Loucy (cell line): ENCODE data around the gene CORO7.

Source experiments
- CTCF ChIP-seq: fragments of 200-600 bp; sonication (generic); conservative IDR thresholded peaks from 2 replicates; pipeline ENCODE4 v1.5.1; 2014; ENCODE audit warnings: mild to moderate bottlenecking, antibody characterized with exemption, low read length
- EZH2phosphoT487 ChIP-seq: fragments of 200-600 bp; IDR thresholded peaks from 2 replicates; pipeline ENCODE4 v1.6.1; 2018; ENCODE audit warnings: antibody characterized with exemption, mild to moderate bottlenecking, moderate library complexity, borderline replicate concordance

DNA sequence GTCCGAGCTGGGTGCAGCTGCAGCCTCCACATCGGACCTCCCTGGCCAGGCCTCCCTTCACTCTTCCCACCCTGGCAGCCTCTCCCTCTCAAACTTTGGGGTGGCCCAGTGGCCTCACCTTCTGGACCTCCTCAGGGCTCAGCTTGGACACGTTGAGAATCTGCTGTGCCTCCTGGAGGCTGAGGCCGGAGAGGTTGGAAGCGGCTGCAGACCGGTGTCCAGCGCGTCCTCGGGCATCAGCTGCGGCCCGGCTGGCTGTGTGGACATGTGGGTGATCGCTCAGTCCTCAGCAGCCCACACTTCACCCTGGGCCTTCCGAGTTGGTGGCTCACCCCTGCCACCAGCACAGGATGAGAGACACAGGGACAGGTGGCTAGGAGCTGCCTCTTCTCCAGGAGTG is 75.1 kb downstream of the CORO7 start:
- TF ChIP-seq CTCF, result no peak
- no peak for TF ChIP-seq EZH2phosphoT487
